Trophoblast cell (in vitro differentiated cells and primary cell): Measurements from ENCODE around the gene SPDYE3.
"Not testable (repeated sequence)": the region's sequence is repeated elsewhere in the genome, so short reads cannot be mapped to it uniquely, and the experiment has no call there.

Source experiments
- DNase-seq, 2 donors: peaks; one replicate each; pipeline ENCODE4 v3.0.0-alpha.2; 2016
- H2AFZ ChIP-seq: 2 replicates; pipeline ENCODE4 v1.6.1; 2013; ENCODE audit warnings: low read length, moderate library complexity, mild to moderate bottlenecking; ENCODE audit not compliant: insufficient read depth, poor library complexity
- H2AK5ac ChIP-seq: 2 replicates; pipeline ENCODE4 v1.6.1; 2013; ENCODE audit warnings: mild to moderate bottlenecking, low read length
- H2BK120ac ChIP-seq: 2 replicates; pipeline ENCODE4 v1.6.1; 2013; ENCODE audit warnings: low read length, mild to moderate bottlenecking, moderate library complexity; ENCODE audit not compliant: insufficient read depth, poor library complexity
- H2BK12ac ChIP-seq: 2 replicates; pipeline ENCODE4 v1.6.1; 2013; ENCODE audit warnings: mild to moderate bottlenecking, low read length, moderate library complexity
- H2BK5ac ChIP-seq: 2 replicates; pipeline ENCODE4 v1.6.1; 2013; ENCODE audit warnings: low read length, low read depth, moderate library complexity, mild to moderate bottlenecking; ENCODE audit not compliant: poor library complexity
- H3K14ac ChIP-seq: 2 replicates; pipeline ENCODE4 v1.6.1; 2013; ENCODE audit warnings: mild to moderate bottlenecking, low read length
- H3K18ac ChIP-seq: 2 replicates; pipeline ENCODE4 v1.6.1; 2013; ENCODE audit warnings: mild to moderate bottlenecking, low read length
- H3K23ac ChIP-seq: 2 replicates; pipeline ENCODE4 v1.6.1; 2013; ENCODE audit warnings: low read length
- H3K27ac ChIP-seq: 2 replicates; pipeline ENCODE4 v1.5.1; 2013; ENCODE audit warnings: low read depth, mild to moderate bottlenecking, inconsistent platforms, low read length, moderate library complexity
- H3K27me3 ChIP-seq: 2 replicates; pipeline ENCODE4 v1.6.1; 2013; ENCODE audit warnings: inconsistent platforms, mild to moderate bottlenecking, low read length, moderate library complexity; ENCODE audit not compliant: insufficient read depth
- H3K36me3 ChIP-seq, 2 experiments: 1 replicate in 1 of 2; 2 replicates in 1 of 2; pipeline ENCODE4 v1.6.1; 2013; ENCODE audit warnings: low read length in 2 of 2, mild to moderate bottlenecking in 2 of 2, moderate library complexity in 1 of 2; ENCODE audit not compliant: insufficient read depth in 2 of 2, control insufficient read depth in 1 of 2
- H3K4ac ChIP-seq: 2 replicates; pipeline ENCODE4 v1.6.1; 2013; ENCODE audit warnings: low read depth, mild to moderate bottlenecking, low read length, moderate library complexity
- H3K4me1 ChIP-seq, 2 experiments: 1 replicate in 1 of 2; 2 replicates in 1 of 2; pipeline ENCODE4 v1.6.1; 2013; ENCODE audit warnings: low read length in 2 of 2, mild to moderate bottlenecking in 2 of 2, moderate library complexity in 1 of 2; ENCODE audit not compliant: insufficient read depth in 2 of 2, control insufficient read depth in 1 of 2
- H3K4me2 ChIP-seq: 2 replicates; pipeline ENCODE4 v1.6.1; 2013; ENCODE audit warnings: inconsistent platforms, mild to moderate bottlenecking, low read length, moderate library complexity
- H3K4me3 ChIP-seq: 2 replicates; pipeline ENCODE4 v1.5.1; 2013; ENCODE audit warnings: mild to moderate bottlenecking, low read depth, low read length, inconsistent platforms
- H3K79me1 ChIP-seq: one replicate; pipeline ENCODE4 v1.6.1; 2013; ENCODE audit warnings: low read length
- H3K79me2 ChIP-seq: 2 replicates; pipeline ENCODE4 v1.6.1; 2013; ENCODE audit warnings: low read length, mild to moderate bottlenecking; ENCODE audit not compliant: control insufficient read depth, insufficient read depth, poor library complexity
- H3K9ac ChIP-seq: 2 replicates; pipeline ENCODE4 v1.6.1; 2013; ENCODE audit warnings: mild to moderate bottlenecking, low read length
- H3K9me3 ChIP-seq: 2 replicates; pipeline ENCODE4 v1.6.1; 2013; ENCODE audit warnings: low read depth, mild to moderate bottlenecking, control low read depth, inconsistent platforms, low read length; ENCODE audit not compliant: insufficient read depth
- H4K12ac ChIP-seq: 2 replicates; pipeline ENCODE4 v1.6.1; 2013; ENCODE audit warnings: low read depth, mild to moderate bottlenecking, low read length, moderate library complexity
- H4K8ac ChIP-seq: 2 replicates; pipeline ENCODE4 v1.6.1; 2013; ENCODE audit warnings: low read depth, mild to moderate bottlenecking, low read length, moderate library complexity
- H4K91ac ChIP-seq: one replicate; pipeline ENCODE4 v1.6.1; 2013; ENCODE audit warnings: low read depth, mild to moderate bottlenecking, low read length, moderate library complexity
- WGBS: extraction: QIAGEN DNeasy Blood & Tissue Kit; methylation state at CpG from one replicate; pipeline ENCODE4 v1.1.7; 2013; ENCODE audit warnings: missing lambda C conversion rate; ENCODE audit not compliant: insufficient read length, insufficient coverage; ENCODE audit errors: extremely low coverage; 5-methylcytosine and 5-hydroxymethylcytosine counted together

SPDYE3 gene

DNA sequence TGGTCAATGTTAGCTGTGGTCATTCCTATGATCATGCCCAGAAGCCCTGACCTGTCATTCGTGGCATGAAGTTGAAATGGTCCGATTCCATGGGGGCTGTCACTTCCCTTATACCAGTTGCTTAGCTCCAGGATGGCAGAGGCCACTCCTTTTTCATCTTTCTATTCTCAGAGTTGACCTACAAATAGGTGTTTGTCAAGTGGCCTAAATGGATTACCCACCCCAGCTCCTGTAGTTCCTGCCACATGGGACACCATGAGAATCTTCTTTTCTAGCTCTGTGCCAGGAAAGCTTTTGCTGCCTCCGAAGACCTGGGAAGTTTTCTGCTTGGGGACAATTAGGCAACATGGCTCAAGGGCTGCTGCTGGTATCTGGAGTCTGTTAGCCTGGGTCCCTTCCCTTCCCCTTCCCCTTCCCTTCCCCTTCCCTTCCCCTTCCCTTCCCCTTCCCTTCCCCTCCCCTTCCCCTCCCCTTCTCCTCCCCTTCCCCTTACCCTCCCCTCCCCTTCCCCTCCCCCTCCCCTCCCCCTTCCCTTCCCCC is 25.4 kb upstream of the SPDYE3 start:
- not testable (repeated sequence) for H2AK5ac ChIP-seq, H2BK12ac ChIP-seq, H3K18ac ChIP-seq, H3K4me3 ChIP-seq, H3K4ac ChIP-seq, H2AFZ ChIP-seq, H2BK120ac ChIP-seq, H4K12ac ChIP-seq, H3K23ac ChIP-seq, H3K4me1 ChIP-seq, H2BK5ac ChIP-seq, H4K91ac ChIP-seq, H3K36me3 ChIP-seq, H3K27me3 ChIP-seq, H3K4me2 ChIP-seq, H3K79me2 ChIP-seq, H3K9me3 ChIP-seq, H4K8ac ChIP-seq, DNase-seq, H3K14ac ChIP-seq, H3K27ac ChIP-seq, H3K9ac ChIP-seq, H3K79me1 ChIP-seq
- no CpG with 5 or more reads among the region's 3 CpGs for WGBS

DNA sequence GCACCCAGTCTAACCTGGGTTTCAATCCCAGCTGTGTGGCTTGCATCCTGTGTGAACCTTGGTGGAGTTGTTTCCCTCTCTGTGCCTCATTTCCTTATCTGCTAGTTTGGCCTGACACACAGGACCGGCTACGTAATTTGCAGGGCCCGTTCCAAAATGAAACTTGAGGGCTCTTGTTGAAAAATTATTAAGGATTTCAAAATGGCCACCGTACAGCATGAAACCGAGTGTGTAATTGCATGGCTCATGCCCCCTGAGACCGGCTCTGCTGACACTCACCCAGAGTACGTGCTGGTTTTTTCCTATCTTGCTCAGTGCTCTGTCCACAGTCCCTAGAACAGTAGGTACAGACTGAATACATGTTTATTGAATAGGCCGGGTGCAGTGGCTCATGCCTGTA is 24.4 kb upstream of the SPDYE3 start:
- H3K14ac ChIP-seq, H3K27ac ChIP-seq, H3K4me2 ChIP-seq, H3K36me3 ChIP-seq, H3K79me1 ChIP-seq, DNase-seq, H4K91ac ChIP-seq, H2BK12ac ChIP-seq, H3K4me1 ChIP-seq, H3K9ac ChIP-seq, H3K9me3 ChIP-seq, H3K23ac ChIP-seq, H3K4ac ChIP-seq, H2BK5ac ChIP-seq, H4K12ac ChIP-seq, H4K8ac ChIP-seq, H2AFZ ChIP-seq, H3K79me2 ChIP-seq, H3K4me3 ChIP-seq, H3K18ac ChIP-seq, H2AK5ac ChIP-seq, H2BK120ac ChIP-seq, H3K27me3 ChIP-seq: not testable (repeated sequence)
- WGBS, result no CpG with 5 or more reads among the region's 8 CpGs

DNA sequence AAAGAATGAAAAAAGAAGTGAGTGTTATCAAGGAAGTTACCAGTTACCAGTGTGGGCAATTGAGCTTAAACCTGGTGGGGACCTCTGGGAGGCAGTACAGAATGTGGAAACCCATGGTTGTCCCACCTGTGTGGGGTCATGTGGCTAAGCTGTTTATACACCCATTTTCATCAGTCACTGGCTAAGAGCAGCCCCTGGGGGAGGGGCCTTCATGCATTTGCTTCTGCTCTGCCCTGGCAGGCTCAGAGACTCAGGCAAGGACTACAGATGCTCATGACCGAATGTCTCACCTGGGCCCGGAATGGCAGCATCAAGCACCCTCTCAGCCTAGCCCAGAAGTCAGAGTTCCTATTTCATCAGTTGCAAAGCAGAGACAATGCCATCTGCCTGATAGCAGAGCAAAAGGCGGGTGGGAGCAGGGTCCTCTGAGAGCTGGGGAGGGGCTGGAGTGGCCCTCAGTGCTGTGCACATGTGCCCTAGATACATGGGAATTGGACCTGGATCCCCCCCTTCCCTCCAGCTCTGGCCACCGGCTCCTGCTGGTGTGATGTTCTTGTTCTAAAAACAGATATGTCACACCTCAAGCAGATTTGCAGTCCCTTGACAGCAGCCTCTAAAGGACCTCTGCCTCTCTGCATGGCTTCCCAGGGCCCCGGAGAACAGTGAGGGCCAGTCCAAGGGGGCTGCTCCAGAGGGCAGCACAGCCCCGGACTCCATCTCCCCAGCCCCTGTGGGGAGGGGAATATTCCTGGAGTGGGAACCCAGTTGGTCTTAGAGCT is 20.1 kb upstream of the SPDYE3 start:
- H2BK120ac ChIP-seq, H2BK12ac ChIP-seq, H4K8ac ChIP-seq, H3K14ac ChIP-seq, H3K4me3 ChIP-seq, H3K23ac ChIP-seq, H3K4ac ChIP-seq, H3K18ac ChIP-seq, H4K12ac ChIP-seq, H3K4me2 ChIP-seq, H2AK5ac ChIP-seq, H3K9me3 ChIP-seq, H2AFZ ChIP-seq, H2BK5ac ChIP-seq, H3K79me2 ChIP-seq, H3K27me3 ChIP-seq, H3K36me3 ChIP-seq, DNase-seq, H3K9ac ChIP-seq, H3K27ac ChIP-seq, H3K79me1 ChIP-seq, H3K4me1 ChIP-seq: not testable (repeated sequence)
- no CpG with 5 or more reads among the region's 6 CpGs for WGBS
- peak overlapping the region; percentile 2 for H4K91ac ChIP-seq

DNA sequence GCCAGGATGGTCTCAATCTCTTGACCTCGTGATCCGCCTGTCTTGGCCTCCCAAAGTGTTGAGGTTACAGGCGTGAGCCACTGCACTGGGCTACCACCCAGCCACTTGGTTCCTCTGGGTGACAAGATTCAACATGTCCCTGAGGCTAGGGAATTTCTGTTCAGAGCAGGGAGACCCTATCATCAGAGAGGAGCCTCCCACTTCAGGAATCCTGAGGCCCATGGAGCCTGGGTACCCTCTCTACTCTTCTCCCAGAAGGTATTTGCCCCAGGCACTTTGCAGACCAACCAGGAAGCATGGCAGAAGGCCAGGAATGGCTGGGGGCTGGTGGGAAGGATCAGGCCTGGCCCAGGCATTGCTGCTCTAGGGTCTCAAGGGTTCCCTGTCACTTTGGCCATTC is 19.2 kb upstream of the SPDYE3 start:
- H2BK12ac ChIP-seq, H2BK120ac ChIP-seq, H3K4me3 ChIP-seq, H3K27ac ChIP-seq, H3K4ac ChIP-seq, H3K14ac ChIP-seq, H2BK5ac ChIP-seq, H3K9me3 ChIP-seq, H3K36me3 ChIP-seq, H3K9ac ChIP-seq, H3K79me1 ChIP-seq, H3K4me2 ChIP-seq, H2AFZ ChIP-seq, H3K79me2 ChIP-seq, H4K12ac ChIP-seq, H3K27me3 ChIP-seq, H3K23ac ChIP-seq, H4K8ac ChIP-seq, H3K18ac ChIP-seq, H2AK5ac ChIP-seq, H4K91ac ChIP-seq, H3K4me1 ChIP-seq: not testable (repeated sequence)
- no CpG with 5 or more reads among the region's 3 CpGs for WGBS
- DNase-seq, result peak in 1 of 2 donors; percentile 17
